ENCODE measurements around the gene CAMK2A. TPM values are rescaled to one million over a fixed set of nuclear protein-coding genes. Genes with fewer than 3 reads are reported as not detected.

Gene CAMK2A
- total RNA-seq, 4 donors from 2014 or later, result 32.0 to 78.1 (median 48.6) TPM

GRCh38 chr5:150230842-150231241 is 58.7 kb downstream of the CAMK2A start:
- Histone ChIP-seq H3K36me3 (peaks cover 0 to 22% of the 10 kb centered on the region in 2 donors), H3K27ac (no peak overlapping the region), H3K9me3 (no peaks in the 10 kb centered on the region), H3K4me1 (no peaks in the 10 kb centered on the region), H3K4me3 (no peak overlapping the region), H3K27me3 (no peaks in the 10 kb centered on the region)
- ATAC-seq (no peak), DNase-seq (no peak)
- TF ChIP-seq CTCF (IDR thresholded peaks at IDR 0.05 in 4 of 5, conservative IDR thresholded peaks at IDR 0.05 in 1 of 5), result no peak
- no peak for TF ChIP-seq POLR2A (IDR thresholded peaks at IDR 0.05)
- intact Hi-C loops (cut with DNase I; ENCODE audit: low total_unique reads), result no loop called here
- in situ Hi-C loops (cut with MboI; ENCODE audit: low sequenced_read_pairs in 4 of 4), result no loop called here

DNA sequence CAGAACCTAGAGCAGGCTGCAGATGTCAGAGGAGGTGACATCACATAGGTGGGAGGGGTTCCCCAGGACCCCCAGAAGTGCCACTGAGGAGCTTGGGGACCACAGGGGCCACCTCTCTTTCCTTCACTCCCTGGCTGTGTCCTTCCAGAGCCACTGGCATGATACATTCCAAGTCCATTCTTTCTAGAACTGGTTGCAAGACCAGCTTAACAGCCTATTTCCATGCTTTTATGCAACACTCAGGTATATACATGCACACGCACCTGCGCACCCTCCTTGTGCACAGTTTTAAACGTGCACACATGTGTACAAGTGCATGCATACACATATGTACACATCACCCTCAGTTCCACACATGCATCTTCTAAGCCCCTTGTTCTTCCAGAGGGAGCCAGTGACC is 60.0 kb downstream of the CAMK2A start:
- Histone ChIP-seq H3K27ac (no peak overlapping the region), H3K27me3 (no peaks in the 10 kb centered on the region), H3K4me3 (no peak overlapping the region), H3K9me3 (no peaks in the 10 kb centered on the region), H3K4me1 (no peaks in the 10 kb centered on the region), H3K36me3 (peaks cover 0 to 20% of the 10 kb centered on the region in 2 donors)
- intact Hi-C loops (cut with DNase I; ENCODE audit: low total_unique reads) (no loop called here), in situ Hi-C loops (cut with MboI; ENCODE audit: low sequenced_read_pairs in 4 of 4) (no loop called here)
- ATAC-seq, result no peak
- no peak for TF ChIP-seq POLR2A (IDR thresholded peaks at IDR 0.05)
- no peak for TF ChIP-seq CTCF (IDR thresholded peaks at IDR 0.05 in 4 of 5, conservative IDR thresholded peaks at IDR 0.05 in 1 of 5)
- DNase-seq, result no peak

GRCh38 chr5:150227606-150228273 is 61.8 kb downstream of the CAMK2A start:
- Histone ChIP-seq H3K4me3 (no peak overlapping the region), H3K36me3 (peaks cover 0 to 14% of the 10 kb centered on the region in 2 donors), H3K4me1 (no peaks in the 10 kb centered on the region), H3K9me3 (no peaks in the 10 kb centered on the region), H3K27me3 (no peaks in the 10 kb centered on the region), H3K27ac (peak overlapping the region in 1 of 4 donors; percentile 22)
- ATAC-seq, result no peak
- in situ Hi-C loops (cut with MboI; ENCODE audit: low sequenced_read_pairs in 4 of 4), result no loop called here
- intact Hi-C loops (cut with DNase I; ENCODE audit: low total_unique reads), result no loop called here
- TF ChIP-seq POLR2A (IDR thresholded peaks at IDR 0.05), result no peak
- TF ChIP-seq CTCF (IDR thresholded peaks at IDR 0.05 in 4 of 5, conservative IDR thresholded peaks at IDR 0.05 in 1 of 5), result no peak
- no peak for DNase-seq

GRCh38 chr5:150227036-150227435 is 62.5 kb downstream of the CAMK2A start:
- peaks cover 0 to 14% of the 10 kb centered on the region in 2 donors for H3K36me3 ChIP-seq
- H3K9me3 ChIP-seq, result no peaks in the 10 kb centered on the region
- no peak overlapping the region for H3K4me3 ChIP-seq
- H3K4me1 ChIP-seq, result no peaks in the 10 kb centered on the region
- in situ Hi-C loops (cut with MboI; ENCODE audit: low sequenced_read_pairs in 4 of 4), result no loop called here
- DNase-seq, result no peak
- no peaks in the 10 kb centered on the region for H3K27me3 ChIP-seq
- H3K27ac ChIP-seq, result no peak overlapping the region
- TF ChIP-seq POLR2A (IDR thresholded peaks at IDR 0.05) (no peak), CTCF (IDR thresholded peaks at IDR 0.05 in 4 of 5, conservative IDR thresholded peaks at IDR 0.05 in 1 of 5) (no peak)
- no peak for ATAC-seq
- intact Hi-C loops (cut with DNase I; ENCODE audit: low total_unique reads), result no loop called here

Measured in gastrocnemius medialis (tissue), 4 donors.